GM18508 (cell line): ENCODE results near the gene MAP2K2.

Experiments used
- ATAC-seq: cut with Tn5 transposase; IDR thresholded peaks from one replicate; pipeline ENCODE4 v1.9.1; 2021; ENCODE audit warnings: moderate number of reproducible peaks; ENCODE audit not compliant: insufficient read depth, unreplicated experiment

The MAP2K2 gene

DNA sequence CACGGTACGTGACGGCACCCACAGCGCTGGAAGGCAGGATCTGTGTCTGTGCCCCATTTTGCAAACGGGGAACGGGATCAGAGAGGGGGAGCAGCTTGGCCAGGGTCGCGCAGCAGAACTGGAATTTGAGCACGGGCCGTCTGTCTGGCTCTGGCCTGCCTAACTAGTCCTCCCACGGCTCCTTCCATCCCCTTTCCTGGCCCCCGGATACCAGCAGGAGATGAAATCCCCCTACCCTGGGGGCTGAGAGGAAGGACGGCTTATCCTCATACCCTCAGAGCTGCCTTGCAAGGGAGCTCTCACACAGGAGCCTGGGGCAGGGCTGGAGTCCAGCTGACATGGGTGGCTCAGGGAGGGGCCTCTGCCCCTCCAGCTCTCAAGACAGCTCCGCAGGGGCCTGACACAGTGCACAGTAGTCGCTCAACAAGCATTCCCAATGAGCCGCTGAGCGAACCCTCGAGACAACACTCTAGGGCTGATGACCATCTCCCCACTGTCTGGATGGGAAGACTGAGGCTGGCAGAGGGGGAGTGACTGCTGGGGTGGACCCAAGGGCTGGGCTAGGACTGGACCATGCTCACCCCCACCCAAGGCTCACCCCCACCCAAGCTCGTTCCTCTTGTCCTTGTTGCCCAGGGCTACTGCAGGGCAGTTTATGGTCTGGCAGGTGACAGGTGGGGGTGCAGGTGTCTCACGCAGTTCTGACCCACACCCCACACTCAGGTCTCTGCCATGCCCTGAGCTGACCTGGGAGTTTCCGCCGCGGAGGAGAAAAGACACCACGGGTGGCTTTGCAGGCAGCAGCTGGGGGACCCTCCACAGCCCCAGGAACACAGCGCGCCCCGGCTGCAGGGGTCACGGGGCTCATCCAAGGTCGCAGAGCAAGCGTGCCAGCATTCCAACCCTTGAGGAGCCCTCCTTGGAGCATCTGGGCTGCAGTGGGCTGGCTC, 61.2 kb downstream of the MAP2K2 start:
- no peak for ATAC-seq

GRCh38 chr19:4061683-4062418, 62.1 kb downstream of the MAP2K2 start:
- no peak for ATAC-seq

- no peak for ATAC-seq
Measured at GRCh38 chr19:4061178-4061682, 62.7 kb downstream of the MAP2K2 start.

DNA sequence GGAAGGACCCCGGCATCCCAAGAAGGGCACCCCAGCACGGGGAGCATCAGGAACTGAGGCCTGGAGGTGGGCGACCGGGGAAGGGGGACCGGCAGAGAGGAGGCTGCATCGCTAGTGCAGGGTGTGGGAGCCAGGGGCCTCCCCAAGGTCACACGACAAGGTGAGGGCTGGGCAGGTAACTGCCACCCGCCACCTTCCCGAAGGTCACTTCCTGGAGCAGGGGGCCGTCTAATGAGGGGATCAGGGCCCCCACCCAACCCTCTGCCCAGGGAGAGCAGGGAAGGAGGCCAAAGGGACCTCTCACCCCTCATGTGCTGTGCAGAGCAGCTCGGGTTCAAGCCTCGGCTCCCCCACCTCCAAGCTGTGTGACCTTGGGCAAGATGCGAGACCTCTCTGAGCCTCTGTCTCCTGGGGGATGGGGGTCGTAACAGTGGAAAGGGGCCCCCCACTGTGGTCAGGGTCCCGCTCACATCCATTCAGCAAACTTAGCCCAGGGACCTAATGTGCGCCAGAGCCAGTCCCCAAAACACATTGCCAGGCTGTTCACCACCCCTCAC, 63.2 kb downstream of the MAP2K2 start:
- ATAC-seq: no peak

GRCh38 chr19:4059891-4060620, 63.9 kb downstream of the MAP2K2 start:
- no peak for ATAC-seq

GRCh38 chr19:4059453-4059871, 64.5 kb downstream of the MAP2K2 start:
- no peak for ATAC-seq

DNA sequence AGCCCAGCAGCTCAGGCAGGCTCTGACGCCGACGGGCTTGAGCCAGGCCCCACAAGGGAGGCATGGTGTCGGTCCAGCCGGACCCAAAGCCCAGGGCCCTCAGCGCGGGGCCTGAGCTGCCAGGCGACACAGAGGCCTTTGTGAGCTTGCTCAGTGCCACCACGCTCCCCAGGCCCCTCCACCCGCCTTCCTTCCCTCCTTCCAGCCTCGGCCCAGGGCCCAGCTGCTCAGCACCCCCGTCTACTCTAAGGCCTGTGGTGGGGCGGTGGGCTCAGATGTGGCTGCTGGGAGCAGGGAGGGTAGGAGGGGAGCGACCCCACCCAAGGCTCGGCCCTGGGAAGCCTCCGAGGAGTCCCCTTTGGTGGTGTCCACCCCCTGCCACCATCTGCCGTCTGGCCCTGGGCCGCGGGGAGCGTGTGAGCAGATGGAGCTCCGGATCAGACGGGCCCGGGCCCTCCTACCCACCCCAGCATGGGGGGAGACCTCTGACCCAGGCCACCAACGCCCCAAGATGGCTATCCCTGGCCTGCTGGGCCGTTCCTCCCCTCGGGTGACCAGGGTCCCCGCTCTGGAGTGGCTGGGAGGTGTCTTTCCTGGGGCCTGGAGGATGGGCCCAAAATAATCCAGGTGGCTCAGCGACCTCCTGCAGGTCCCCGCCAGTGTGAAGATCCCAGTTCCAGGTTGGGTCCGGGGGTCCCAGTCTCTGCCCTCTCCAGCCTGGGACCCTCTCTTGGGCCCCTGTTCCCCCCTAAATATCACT, 65.0 kb downstream of the MAP2K2 start:
- no peak for ATAC-seq

DNA sequence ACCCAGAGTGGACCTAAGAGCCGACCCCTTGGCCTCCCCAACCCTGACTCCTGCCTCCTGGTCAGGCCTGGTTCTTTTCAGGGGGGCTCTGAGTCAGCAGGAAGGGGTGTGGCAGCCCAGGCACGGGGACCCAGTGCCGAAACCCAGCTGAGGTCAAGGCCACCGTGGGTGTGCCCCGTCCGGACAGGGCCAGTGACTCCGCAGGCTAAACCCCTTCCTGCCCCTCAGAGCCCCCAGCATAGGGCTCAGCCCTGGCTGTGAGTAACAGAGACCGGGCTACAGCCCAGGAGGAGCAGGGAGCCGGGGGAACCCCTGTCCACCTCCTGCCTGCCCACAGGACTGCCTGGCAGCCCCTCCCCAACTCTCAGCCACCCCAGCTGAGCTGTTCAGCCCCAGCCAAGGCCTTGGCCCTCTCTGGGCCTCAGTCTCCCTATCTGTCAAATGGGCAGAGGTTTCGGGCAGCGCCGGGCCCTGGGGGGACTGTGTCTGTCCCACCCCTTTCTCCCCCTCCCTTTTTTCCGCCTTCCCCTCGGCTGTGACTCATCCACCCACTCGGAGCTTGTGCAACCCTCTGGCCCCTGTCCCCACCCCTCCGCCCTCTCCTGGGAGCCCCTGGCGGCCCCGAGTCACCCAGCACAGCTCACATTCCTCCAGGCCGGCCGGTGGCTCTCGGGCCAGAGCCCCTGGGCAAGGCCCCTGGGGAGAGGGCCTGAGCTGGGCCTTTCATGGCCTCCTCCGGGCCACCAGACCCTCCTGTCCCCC, 65.8 kb downstream of the MAP2K2 start:
- ATAC-seq: no peak

DNA sequence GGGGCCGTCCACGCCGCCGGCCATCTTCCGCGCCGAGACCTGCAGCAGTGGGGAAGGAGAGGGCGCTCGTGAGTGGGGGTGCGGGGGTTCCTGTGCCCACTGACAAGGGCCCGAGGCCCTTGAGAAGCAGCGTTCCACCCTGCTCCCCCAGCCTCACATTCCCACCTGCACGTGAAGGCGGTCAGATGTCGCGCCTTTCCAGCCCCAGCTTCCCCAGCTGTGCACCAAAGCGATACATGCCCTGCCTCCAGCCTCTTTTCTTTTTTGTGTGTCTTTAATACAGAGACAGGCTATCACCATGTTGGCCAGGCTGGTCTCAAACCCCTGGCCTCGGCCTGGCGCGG, 68.7 kb downstream of the MAP2K2 start:
- ATAC-seq: no peak

DNA sequence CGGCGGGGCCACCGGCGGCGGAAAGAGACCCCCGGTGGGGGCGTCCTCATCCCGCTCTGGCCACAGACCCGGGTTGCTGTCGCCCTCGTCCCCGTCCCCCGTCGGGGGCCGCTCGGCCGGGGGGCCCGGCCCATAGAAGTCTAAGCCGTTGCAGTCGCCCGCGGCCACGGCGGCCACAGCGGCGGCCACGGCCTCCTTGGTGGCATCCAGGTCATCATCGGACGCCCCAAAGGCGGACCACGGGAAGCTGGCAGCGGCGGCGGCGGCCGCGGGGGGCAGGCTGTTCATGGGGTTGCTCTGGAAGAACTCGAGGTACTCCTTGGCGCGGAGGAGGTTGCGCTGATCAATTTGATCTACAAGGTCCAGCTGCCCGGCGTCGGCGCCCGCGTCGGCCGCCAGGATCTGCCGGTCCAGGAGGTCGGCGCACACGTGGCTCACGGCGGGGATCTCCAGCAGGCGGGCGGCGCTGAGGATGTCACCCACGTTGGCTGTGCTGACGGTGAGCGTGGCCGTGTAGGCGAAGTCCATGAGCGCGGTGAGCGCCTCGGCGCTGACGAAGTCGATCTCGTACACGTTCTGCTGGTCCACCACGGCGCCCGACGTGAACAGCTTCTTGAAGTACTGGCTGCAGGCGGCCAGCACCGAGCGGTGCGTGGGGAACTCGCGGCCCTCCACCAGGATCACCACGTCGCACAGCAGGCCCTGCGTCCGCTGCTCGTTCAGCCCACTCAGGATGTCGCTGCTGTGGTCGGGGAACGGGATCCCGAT, 69.3 kb downstream of the MAP2K2 start:
- no peak for ATAC-seq

- ATAC-seq: no peak
Measured at GRCh38 chr19:4053423-4054324, 70.2 kb downstream of the MAP2K2 start.

DNA sequence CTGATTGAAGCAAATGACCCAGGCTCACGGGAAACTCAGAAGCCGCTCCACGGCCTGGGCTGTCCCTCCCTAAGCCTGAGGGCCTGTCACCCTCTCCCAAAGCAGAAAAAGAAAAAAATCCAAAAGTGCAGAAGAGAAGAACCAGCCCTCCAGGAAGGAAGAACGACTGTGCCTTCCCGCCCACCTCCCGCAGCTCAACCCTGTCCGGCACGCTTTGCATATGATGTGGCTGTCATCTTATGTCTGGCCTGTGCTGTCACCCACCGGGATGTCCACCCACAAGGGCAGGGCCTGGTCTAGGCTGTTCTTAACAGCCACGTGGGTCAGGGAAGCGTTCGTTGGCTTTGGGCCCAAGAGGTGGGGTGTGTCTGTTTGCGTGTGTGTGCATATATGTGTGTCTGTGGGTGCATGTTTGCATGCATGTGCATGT, 70.9 kb downstream of the MAP2K2 start:
- no peak for ATAC-seq

DNA sequence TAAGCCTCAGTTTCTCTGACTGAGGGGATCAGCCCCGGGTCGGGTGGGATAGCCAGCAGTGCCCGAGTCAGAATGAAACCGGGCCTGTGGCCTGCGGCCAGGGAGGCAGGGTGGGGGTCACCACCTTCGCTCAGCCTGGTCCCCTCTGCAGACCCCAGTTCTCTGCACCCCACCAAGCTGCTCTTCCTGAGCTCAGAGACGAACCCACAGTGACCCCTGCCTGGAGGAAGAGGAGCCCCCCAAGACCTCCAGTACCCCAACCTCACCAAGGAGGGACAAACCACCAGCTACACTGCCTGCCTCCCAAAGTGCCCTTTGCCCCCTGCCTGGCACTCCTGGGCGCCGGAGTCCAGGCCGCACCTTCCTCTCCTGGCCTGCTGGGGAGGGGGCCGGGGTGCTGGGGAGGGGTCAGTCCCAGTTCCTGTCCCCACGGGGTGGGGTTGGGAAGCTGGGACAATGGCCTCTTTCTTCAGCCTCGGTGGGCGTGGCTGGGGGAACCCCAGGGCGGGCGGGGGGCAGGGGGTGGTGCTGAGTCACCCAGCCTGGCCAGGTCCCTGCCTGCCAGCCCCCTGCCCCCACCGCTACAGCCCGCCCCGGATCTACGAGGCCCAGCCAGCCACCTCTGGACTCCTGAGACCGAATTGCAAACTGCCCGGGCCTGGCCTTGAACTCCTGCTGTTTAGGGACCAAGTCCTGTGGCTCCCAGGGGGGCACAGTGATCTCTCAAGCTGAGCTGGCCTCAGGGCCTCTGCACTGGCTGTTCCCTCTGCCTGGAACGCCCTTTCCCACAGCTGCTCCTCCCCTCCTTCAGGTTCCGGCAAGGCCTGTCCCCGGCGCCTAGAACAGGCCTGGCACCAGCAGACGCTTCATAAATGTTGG, 71.6 kb downstream of the MAP2K2 start:
- no peak for ATAC-seq

DNA sequence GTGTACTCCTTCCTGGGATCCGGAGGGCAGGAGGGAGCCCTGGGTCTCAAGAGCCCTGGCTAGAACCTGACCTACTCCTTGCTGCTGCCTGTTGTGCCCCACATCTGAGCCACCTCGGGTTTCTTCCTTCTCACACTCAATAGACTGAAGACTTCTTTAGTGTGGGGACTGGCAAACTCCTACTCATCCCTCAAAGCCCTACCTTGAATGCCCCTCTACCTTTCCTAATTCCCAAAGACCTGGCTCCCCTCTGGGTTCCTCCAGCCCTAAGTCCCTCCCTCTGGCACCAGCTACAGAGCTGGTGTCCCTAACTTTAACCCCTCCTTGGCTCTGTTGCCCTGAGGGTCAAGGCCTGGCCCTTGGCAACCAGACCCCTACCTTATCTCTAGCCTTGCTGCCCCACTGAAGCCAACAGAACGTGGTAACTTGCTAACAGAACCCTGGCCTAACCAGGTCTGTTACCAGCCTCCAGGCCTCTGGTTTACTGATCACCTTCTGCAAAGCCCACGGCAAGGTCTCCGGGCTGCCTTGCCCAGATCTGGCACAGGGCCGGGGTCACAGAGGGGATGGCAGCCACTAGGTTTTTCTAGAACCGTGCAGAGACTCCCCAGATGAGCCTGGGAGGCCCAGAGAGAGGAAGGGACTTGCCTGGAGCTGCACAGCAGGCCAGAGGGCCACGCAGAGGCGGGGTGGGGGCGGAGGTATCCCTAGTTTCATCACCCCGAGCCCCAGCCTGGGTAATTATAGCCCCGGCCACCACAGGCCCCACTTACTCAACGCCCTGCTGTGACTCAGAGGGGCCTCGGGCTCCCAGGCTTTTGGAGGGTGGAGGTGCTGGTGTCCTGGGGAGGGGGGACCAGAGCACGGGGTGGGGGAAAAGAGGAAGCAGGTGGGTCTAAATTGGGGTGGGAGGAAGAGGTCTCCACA, 72.5 kb downstream of the MAP2K2 start:
- ATAC-seq: no peak

DNA sequence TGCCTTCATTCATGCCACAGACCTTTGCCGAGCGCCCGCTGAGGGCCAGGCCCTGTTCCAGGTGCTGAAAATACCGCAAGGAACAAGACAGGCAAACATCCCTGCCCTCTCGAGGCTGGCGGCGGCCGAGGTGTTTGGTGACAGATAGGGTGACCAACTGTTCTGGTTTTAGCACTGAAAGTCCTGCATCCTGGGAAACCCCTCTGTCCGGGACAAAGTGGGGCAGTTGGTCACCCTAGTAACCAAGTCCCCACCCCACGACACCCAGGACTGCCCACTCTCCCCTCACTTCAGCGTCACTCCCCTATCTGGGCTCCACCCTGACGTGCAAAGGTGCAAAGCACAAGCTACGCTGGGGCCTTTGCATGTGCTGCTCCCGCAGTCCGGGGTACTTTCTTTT, 74.5 kb downstream of the MAP2K2 start:
- no peak for ATAC-seq
